ENCODE measurements around the gene XCR1.

GRCh38 chr3:45995236-45996192 lies 31.8 kb downstream of the XCR1 start, which contains the start of gene FYCO1:
- no peak for TF ChIP-seq CTCF (IDR thresholded peaks at IDR 0.05)
- TF ChIP-seq POLR2A (IDR thresholded peaks at IDR 0.05) = peak; percentile 35 to 77
